ENCODE results near the gene TRIM24. TPM values are rescaled to one million over a fixed set of nuclear protein-coding genes. Genes with fewer than 3 reads are reported as not detected.

Gene TRIM24
- total RNA-seq, 1 experiment from 2014 or later = 28.4 TPM

DNA sequence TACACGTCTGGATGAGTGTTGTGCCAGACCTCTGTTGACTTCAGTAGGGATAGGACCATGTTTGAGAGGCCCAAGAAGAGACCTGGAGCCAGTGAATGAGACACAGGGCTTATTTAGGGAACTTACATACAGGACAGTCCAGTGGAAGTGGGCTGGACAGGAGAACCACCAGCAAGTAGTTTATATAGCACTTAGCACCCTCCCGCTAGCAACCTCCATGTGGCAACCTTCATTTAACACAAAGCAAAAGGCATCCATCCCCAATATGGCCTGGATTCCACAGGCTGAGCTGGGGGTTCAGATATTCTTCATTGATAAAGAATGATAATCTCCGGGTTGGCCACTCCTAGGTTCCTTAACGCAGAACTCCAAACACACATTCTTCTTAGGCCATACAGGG lies 93.7 kb downstream of the TRIM24 start:
- Histone ChIP-seq H3K4me1 (ENCODE audit: control insufficient read depth, insufficient read depth, low read length) (no peaks in the 10 kb centered on the region), H3K9me3 (ENCODE audit: control insufficient read depth, insufficient read depth, low read depth, low read length) (peaks cover 47% of the 10 kb centered on the region), H3K27ac (ENCODE audit: low read length) (no peak overlapping the region), H3K4me3 (ENCODE audit: low read depth in 2 of 2, low read length in 2 of 2) (no peak overlapping the region), H3K36me3 (ENCODE audit: control insufficient read depth, insufficient read depth, low read length) (peaks cover 17% of the 10 kb centered on the region), H3K27me3 (ENCODE audit: control insufficient read depth, insufficient read depth, low read length) (no peaks in the 10 kb centered on the region)
- intact Hi-C loops (cut with micrococcal nuclease; ENCODE audit: unreplicated experiment) = no loop called here
- in situ Hi-C loops (cut with HindIII; ENCODE audit: low pct_unique_long_range_greater_than_20kb, low sequenced_read_pairs) = no loop called here
- ATAC-seq (no peak), DNase-seq (ENCODE audit: low read depth, low spot score) (no peak)
- ChIA-PET CTCF (interaction anchor here (0.6 kb wide), 1 partner anchor 184 kb away, joined by 5 read pairs; no protein-coding TSS in a partner anchor), POLR2A (no interaction called here)
- no TSS peak for BruUV-seq (replicated peaks)
- TF ChIP-seq SIN3A (IDR thresholded peaks at IDR 0.05; ENCODE audit: borderline replicate concordance, insufficient read depth, low read depth, low read length) = no peak
- TF ChIP-seq, protein P1, sequence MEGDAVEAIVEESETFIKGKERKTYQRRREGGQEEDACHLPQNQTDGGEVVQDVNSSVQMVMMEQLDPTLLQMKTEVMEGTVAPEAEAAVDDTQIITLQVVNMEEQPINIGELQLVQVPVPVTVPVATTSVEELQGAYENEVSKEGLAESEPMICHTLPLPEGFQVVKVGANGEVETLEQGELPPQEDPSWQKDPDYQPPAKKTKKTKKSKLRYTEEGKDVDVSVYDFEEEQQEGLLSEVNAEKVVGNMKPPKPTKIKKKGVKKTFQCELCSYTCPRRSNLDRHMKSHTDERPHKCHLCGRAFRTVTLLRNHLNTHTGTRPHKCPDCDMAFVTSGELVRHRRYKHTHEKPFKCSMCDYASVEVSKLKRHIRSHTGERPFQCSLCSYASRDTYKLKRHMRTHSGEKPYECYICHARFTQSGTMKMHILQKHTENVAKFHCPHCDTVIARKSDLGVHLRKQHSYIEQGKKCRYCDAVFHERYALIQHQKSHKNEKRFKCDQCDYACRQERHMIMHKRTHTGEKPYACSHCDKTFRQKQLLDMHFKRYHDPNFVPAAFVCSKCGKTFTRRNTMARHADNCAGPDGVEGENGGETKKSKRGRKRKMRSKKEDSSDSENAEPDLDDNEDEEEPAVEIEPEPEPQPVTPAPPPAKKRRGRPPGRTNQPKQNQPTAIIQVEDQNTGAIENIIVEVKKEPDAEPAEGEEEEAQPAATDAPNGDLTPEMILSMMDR (IDR thresholded peaks at IDR 0.05) = no peak
- no peak for TF ChIP-seq POLR2AphosphoS5 (IDR thresholded peaks at IDR 0.05; ENCODE audit: low read depth, low read length)
- TF ChIP-seq REST (IDR thresholded peaks at IDR 0.05; ENCODE audit: insufficient read depth in 1 of 2, low read depth in 2 of 2, low read length in 1 of 2) = no peak
- no peak for TF ChIP-seq TCF7L2 (IDR thresholded peaks at IDR 0.05; ENCODE audit: low read depth, low read length)

GRCh38 chr7:138554674-138555073 lies 94.6 kb downstream of the TRIM24 start:
- TF ChIP-seq POLR2AphosphoS5 (IDR thresholded peaks at IDR 0.05; ENCODE audit: low read depth, low read length) = no peak
- no peak for TF ChIP-seq REST (IDR thresholded peaks at IDR 0.05; ENCODE audit: insufficient read depth in 1 of 2, low read depth in 2 of 2, low read length in 1 of 2)
- no peak for TF ChIP-seq TCF7L2 (IDR thresholded peaks at IDR 0.05; ENCODE audit: low read depth, low read length)
- no peak for TF ChIP-seq SIN3A (IDR thresholded peaks at IDR 0.05; ENCODE audit: borderline replicate concordance, insufficient read depth, low read depth, low read length)
- TF ChIP-seq, protein P1 (IDR thresholded peaks at IDR 0.05) = no peak
- Histone ChIP-seq H3K27ac (ENCODE audit: low read length) (no peak overlapping the region), H3K36me3 (ENCODE audit: control insufficient read depth, insufficient read depth, low read length) (peaks cover 17% of the 10 kb centered on the region), H3K9me3 (ENCODE audit: control insufficient read depth, insufficient read depth, low read depth, low read length) (peaks cover 50% of the 10 kb centered on the region), H3K27me3 (ENCODE audit: control insufficient read depth, insufficient read depth, low read length) (no peaks in the 10 kb centered on the region), H3K4me1 (ENCODE audit: control insufficient read depth, insufficient read depth, low read length) (no peaks in the 10 kb centered on the region), H3K4me3 (ENCODE audit: low read depth in 2 of 2, low read length in 2 of 2) (no peak overlapping the region)
- in situ Hi-C loops (cut with HindIII; ENCODE audit: low pct_unique_long_range_greater_than_20kb, low sequenced_read_pairs) (no loop called here), intact Hi-C loops (cut with micrococcal nuclease; ENCODE audit: unreplicated experiment) (no loop called here)
- no TSS peak for BruUV-seq (replicated peaks)
- ATAC-seq = no peak
- POLR2A ChIA-PET = no interaction called here
- CTCF ChIA-PET = interaction anchor here (0.6 kb wide), 1 partner anchor 183 kb away, joined by 5 read pairs; no protein-coding TSS in a partner anchor
- DNase-seq (ENCODE audit: low read depth, low spot score) = no peak

All from Panc1 (cell line).